HG03045 (cell line): ENCODE measurements around the gene ST8SIA6.
"Not testable (repeated sequence)": the region's sequence is repeated elsewhere in the genome, so short reads cannot be mapped to it uniquely, and the experiment has no call there.

Experiments
- ATAC-seq: cut with Tn5 transposase; IDR thresholded peaks from one replicate; pipeline ENCODE4 v1.9.1; 2021; ENCODE audit warnings: mild to moderate bottlenecking, moderate library complexity; ENCODE audit not compliant: unreplicated experiment

Gene ST8SIA6

GRCh38 chr10:17427666-17428350 is 26.6 kb downstream of the ST8SIA6 start:
- no peak for ATAC-seq

- no peak for ATAC-seq
These were observed 27.2 kb downstream of the ST8SIA6 start for GRCh38 chr10:17427201-17427600.

GRCh38 chr10:17426263-17426750 is 28.1 kb downstream of the ST8SIA6 start:
- ATAC-seq = no peak

- no peak for ATAC-seq
These were observed 28.7 kb downstream of the ST8SIA6 start for GRCh38 chr10:17425584-17426262.

GRCh38 chr10:17423632-17424186 is 30.7 kb downstream of the ST8SIA6 start:
- ATAC-seq = no peak

GRCh38 chr10:17422931-17423330 is 31.5 kb downstream of the ST8SIA6 start:
- ATAC-seq = no peak

- ATAC-seq = no peak
These were observed 36.1 kb downstream of the ST8SIA6 start for GRCh38 chr10:17418249-17418648.

GRCh38 chr10:17416442-17417211 is 37.8 kb downstream of the ST8SIA6 start:
- ATAC-seq = no peak

GRCh38 chr10:17415046-17415658 is 39.2 kb downstream of the ST8SIA6 start:
- ATAC-seq = no peak

GRCh38 chr10:17414484-17414883 is 39.9 kb downstream of the ST8SIA6 start:
- ATAC-seq = no peak

GRCh38 chr10:17413876-17414275 is 40.5 kb downstream of the ST8SIA6 start:
- ATAC-seq = no peak

GRCh38 chr10:17412323-17412722 is 42.1 kb downstream of the ST8SIA6 start:
- ATAC-seq = no peak

- no peak for ATAC-seq
These were observed 43.5 kb downstream of the ST8SIA6 start for GRCh38 chr10:17410907-17411306.

- ATAC-seq = no peak
These were observed 45.1 kb downstream of the ST8SIA6 start for GRCh38 chr10:17409170-17409733.

GRCh38 chr10:17407047-17407446 is 47.3 kb downstream of the ST8SIA6 start:
- no peak for ATAC-seq

- no peak for ATAC-seq
These were observed 48.2 kb downstream of the ST8SIA6 start for GRCh38 chr10:17406036-17406834.

- no peak for ATAC-seq
These were observed 51.2 kb downstream of the ST8SIA6 start for GRCh38 chr10:17403161-17403560.

GRCh38 chr10:17402040-17402439 is 52.4 kb downstream of the ST8SIA6 start:
- not testable (repeated sequence) for ATAC-seq

GRCh38 chr10:17396004-17396403 is 58.4 kb downstream of the ST8SIA6 start:
- no peak for ATAC-seq

GRCh38 chr10:17394854-17395253 is 59.5 kb downstream of the ST8SIA6 start:
- ATAC-seq = no peak
